Loucy (cell line): Measurements from ENCODE around the gene PDX1.

ENCODE experiments used
- EZH2phosphoT487 ChIP-seq: fragments of 200-600 bp; IDR thresholded peaks from 2 replicates; pipeline ENCODE4 v1.6.1; 2018; ENCODE audit warnings: antibody characterized with exemption, mild to moderate bottlenecking, moderate library complexity, borderline replicate concordance
- TF ChIP-seq, protein P1 (sequence below): fragments of 200-600 bp; sonication (generic); conservative IDR thresholded peaks from 2 replicates; pipeline ENCODE4 v1.5.1; 2014; ENCODE audit warnings: mild to moderate bottlenecking, antibody characterized with exemption, low read length

DNA sequence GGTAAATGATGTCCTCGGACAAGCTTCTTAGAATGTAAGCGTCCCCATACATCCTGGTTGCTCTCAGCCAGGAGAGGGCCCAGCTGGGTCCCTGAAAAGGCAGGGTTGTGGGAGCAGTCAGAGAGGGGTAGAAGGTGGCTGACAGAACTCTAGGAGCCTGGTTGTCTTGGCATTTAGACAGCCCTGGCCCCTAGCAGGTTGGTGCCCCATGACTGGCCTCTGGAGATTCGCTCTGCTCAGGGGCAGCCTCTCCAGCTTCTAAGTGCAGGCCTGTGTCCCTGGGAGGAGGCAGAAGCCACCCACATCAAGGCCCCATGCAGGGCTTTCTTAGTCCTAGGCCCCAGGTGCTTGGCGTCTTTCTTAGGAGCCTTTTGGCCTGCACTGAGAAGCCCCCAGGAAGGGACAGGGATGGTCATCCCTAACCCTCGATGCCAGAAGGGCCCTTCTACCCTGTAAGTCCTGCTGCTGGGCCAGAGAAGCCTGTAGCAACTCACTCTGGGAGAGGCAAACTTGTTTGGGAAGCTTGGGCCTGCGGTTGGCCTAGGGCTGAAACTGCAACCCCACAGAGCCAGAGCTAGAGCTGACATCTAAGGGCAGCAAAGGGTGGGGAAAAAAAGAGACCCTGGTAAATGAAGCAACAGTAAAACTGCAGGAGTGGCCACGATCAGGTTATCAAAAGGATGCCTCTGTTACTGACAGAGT, 52.1 kb downstream of the PDX1 start:
- TF ChIP-seq, protein P1, sequence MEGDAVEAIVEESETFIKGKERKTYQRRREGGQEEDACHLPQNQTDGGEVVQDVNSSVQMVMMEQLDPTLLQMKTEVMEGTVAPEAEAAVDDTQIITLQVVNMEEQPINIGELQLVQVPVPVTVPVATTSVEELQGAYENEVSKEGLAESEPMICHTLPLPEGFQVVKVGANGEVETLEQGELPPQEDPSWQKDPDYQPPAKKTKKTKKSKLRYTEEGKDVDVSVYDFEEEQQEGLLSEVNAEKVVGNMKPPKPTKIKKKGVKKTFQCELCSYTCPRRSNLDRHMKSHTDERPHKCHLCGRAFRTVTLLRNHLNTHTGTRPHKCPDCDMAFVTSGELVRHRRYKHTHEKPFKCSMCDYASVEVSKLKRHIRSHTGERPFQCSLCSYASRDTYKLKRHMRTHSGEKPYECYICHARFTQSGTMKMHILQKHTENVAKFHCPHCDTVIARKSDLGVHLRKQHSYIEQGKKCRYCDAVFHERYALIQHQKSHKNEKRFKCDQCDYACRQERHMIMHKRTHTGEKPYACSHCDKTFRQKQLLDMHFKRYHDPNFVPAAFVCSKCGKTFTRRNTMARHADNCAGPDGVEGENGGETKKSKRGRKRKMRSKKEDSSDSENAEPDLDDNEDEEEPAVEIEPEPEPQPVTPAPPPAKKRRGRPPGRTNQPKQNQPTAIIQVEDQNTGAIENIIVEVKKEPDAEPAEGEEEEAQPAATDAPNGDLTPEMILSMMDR = no peak
- TF ChIP-seq EZH2phosphoT487 = no peak
